B cell (primary cell): ENCODE measurements around the gene TTLL8.

Experiments used
- EZH2 ChIP-seq: IDR thresholded peaks from 2 replicates; pipeline ENCODE4 v1.6.1; 2012; ENCODE audit warnings: borderline replicate concordance, low read depth, mild to moderate bottlenecking, moderate library complexity, low read length; ENCODE audit not compliant: insufficient read depth, poor library complexity, severe bottlenecking
- TF ChIP-seq, protein P1 (sequence below): fragments of 200-600 bp; IDR thresholded peaks from one replicate; pipeline ENCODE4 v1.8.0; 2022; ENCODE audit warnings: antibody characterized with exemption, mild to moderate bottlenecking

DNA sequence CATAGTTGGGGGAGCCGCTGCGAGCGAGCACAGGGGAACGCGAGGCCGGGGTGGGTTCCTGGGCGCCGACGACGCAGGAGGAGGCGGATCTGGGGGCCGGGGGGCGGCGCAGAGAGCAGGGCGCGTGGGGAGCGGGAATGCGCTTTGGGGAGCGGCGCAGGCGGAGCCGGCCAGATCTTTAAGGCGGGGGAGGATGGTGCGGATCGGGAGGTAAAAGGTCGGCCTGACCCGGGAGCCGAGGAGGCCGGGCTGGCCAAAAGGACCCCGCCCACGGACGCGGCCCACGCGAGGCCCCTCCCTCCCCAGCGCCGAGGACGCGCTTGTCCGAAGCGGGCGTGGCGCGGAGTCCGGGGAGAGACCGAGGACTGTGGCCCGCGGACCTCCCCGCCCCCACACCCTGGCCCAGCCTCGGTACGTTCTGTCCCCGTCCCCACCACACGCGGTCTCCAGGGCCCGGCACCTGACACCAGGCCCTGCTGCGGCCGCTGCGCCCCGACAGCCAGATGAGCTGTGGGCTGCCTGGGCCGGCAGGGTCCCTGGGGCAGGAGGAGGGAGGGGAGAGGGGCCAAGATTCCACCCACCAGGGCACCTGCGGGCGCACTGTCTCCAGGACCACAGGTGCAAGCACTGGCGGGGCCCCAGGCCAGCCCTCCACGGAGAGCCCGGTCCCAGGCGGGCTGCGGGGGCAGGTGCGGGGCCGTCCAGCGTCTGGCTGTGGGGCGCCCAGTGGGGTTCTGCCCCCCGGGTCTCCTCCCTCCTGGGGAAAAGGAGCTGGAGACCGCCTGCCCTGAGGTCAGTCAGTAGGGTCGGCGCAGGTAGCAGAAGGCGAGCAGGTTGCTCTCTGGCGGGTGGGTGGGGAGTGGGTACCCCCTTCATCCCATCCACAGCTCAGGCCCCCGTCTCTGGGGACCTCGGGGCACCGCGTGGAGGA is 86.6 kb downstream of the TTLL8 start:
- TF ChIP-seq, protein P1, sequence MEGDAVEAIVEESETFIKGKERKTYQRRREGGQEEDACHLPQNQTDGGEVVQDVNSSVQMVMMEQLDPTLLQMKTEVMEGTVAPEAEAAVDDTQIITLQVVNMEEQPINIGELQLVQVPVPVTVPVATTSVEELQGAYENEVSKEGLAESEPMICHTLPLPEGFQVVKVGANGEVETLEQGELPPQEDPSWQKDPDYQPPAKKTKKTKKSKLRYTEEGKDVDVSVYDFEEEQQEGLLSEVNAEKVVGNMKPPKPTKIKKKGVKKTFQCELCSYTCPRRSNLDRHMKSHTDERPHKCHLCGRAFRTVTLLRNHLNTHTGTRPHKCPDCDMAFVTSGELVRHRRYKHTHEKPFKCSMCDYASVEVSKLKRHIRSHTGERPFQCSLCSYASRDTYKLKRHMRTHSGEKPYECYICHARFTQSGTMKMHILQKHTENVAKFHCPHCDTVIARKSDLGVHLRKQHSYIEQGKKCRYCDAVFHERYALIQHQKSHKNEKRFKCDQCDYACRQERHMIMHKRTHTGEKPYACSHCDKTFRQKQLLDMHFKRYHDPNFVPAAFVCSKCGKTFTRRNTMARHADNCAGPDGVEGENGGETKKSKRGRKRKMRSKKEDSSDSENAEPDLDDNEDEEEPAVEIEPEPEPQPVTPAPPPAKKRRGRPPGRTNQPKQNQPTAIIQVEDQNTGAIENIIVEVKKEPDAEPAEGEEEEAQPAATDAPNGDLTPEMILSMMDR, result no peak
- TF ChIP-seq EZH2, result no peak
